Suprapubic skin (tissue), 4 donors: ENCODE measurements around the gene NBAS.

ENCODE experiments used
- EP300 ChIP-seq: sonication (generic); formaldehyde crosslinking; IDR thresholded peaks from one replicate; pipeline ENCODE4 v1.6.1; 2017; ENCODE audit warnings: antibody characterized with exemption
- POLR2A ChIP-seq, 2 donors: fragments of 450-650 bp; IDR thresholded peaks; one replicate each; pipeline ENCODE4 v1.6.1; 2017; ENCODE audit warnings: antibody characterized with exemption in 2 of 2, mild to moderate bottlenecking in 2 of 2, moderate library complexity in 2 of 2
- POLR2AphosphoS5 ChIP-seq, 3 donors: sonication (generic); formaldehyde crosslinking; IDR thresholded peaks; one replicate each; pipeline ENCODE4 v1.6.1; 2017; ENCODE audit warnings: antibody characterized with exemption in 3 of 3
- TF ChIP-seq, protein P1 (sequence below), 2 donors: fragments of 200-600 bp in 1 of 2; fragments of 450-650 bp in 1 of 2; sonication (generic) in 1 of 2; IDR thresholded peaks; one replicate each; pipeline ENCODE4 v1.5.1; 2016 to 2019; ENCODE audit warnings: antibody characterized with exemption in 2 of 2, mild to moderate bottlenecking in 1 of 2, moderate library complexity in 1 of 2

GRCh38 chr2:15357186-15357585 is 203.9 kb downstream of the NBAS start:
- TF ChIP-seq, protein P1, sequence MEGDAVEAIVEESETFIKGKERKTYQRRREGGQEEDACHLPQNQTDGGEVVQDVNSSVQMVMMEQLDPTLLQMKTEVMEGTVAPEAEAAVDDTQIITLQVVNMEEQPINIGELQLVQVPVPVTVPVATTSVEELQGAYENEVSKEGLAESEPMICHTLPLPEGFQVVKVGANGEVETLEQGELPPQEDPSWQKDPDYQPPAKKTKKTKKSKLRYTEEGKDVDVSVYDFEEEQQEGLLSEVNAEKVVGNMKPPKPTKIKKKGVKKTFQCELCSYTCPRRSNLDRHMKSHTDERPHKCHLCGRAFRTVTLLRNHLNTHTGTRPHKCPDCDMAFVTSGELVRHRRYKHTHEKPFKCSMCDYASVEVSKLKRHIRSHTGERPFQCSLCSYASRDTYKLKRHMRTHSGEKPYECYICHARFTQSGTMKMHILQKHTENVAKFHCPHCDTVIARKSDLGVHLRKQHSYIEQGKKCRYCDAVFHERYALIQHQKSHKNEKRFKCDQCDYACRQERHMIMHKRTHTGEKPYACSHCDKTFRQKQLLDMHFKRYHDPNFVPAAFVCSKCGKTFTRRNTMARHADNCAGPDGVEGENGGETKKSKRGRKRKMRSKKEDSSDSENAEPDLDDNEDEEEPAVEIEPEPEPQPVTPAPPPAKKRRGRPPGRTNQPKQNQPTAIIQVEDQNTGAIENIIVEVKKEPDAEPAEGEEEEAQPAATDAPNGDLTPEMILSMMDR (IDR thresholded peaks at IDR 0.05): no peak
- no peak for TF ChIP-seq POLR2AphosphoS5 (IDR thresholded peaks at IDR 0.05)
- TF ChIP-seq POLR2A (IDR thresholded peaks at IDR 0.05): no peak
- TF ChIP-seq EP300: no peak
